Measurements from ENCODE around the gene KIF13A. TPM values are rescaled to one million over a fixed set of nuclear protein-coding genes. Genes with fewer than 3 reads are reported as not detected.

Gene KIF13A
- total and polyA plus RNA-seq, 10 of the 15 experiments (the other 5 are each of a cell fraction or from before 2014, with no cell fraction given) = 0.02 to 0.26 (median 0.13) TPM; not detected in 2

- Histone ChIP-seq H3K36me3 (ENCODE audit: control insufficient read depth in 2 of 2, insufficient read depth in 2 of 2, low read length in 1 of 2) (no peaks in the 10 kb centered on the region), H3K4me1 (ENCODE audit: control insufficient read depth, insufficient read depth, low read length) (no peaks in the 10 kb centered on the region), H3K79me2 (ENCODE audit: control insufficient read depth, insufficient read depth, low read length) (no peaks in the 10 kb centered on the region), H3K4me2 (ENCODE audit: control insufficient read depth, insufficient read depth) (no peak overlapping the region), H3K27ac (ENCODE audit: control insufficient read depth, insufficient read depth) (no peak overlapping the region), H3K4me3 (no peak overlapping the region), H4K20me1 (ENCODE audit: control insufficient read depth, insufficient read depth) (no peaks in the 10 kb centered on the region), H2AFZ (ENCODE audit: control insufficient read depth, low read depth, low read length) (no peak overlapping the region), H3K9me3 (replicated peaks; ENCODE audit: control insufficient read depth, insufficient read depth, low read length) (no peaks in the 10 kb centered on the region), H3K9ac (ENCODE audit: control insufficient read depth, insufficient read depth, low read length) (no peak overlapping the region), H3K27me3 (replicated peaks in 1 of 2; ENCODE audit: control insufficient read depth in 2 of 2, insufficient read depth in 2 of 2, low read length in 1 of 2) (no peaks in the 10 kb centered on the region; a peak in 1 of 4 replicates)
- intact Hi-C loops (cut with micrococcal nuclease; ENCODE audit: unreplicated experiment) (no loop called here), in situ Hi-C loops (cut with MboI) (no loop called here)
- ATAC-seq (no peak), DNase-seq (ENCODE audit: low read depth, low spot score) (no peak), FAIRE-seq (no peak)
- 67% methylated on average over 2 of the region's 2 CpGs for WGBS (ENCODE audit: insufficient coverage, insufficient replicate concordance, low lambda C conversion rate, missing lambda C conversion rate)
- ChIA-PET SMC1A (ENCODE audit: uncharacterized antibody, unreplicated experiment) (interaction anchor here (1.1 to 1.3 kb wide), 2 partner anchors 12 to 288 kb away, joined by 3 read pairs; no protein-coding TSS in a partner anchor), RAD21 (ENCODE audit: unreplicated experiment) (no interaction called here), CTCF (no interaction called here), POLR2A (no interaction called here)
- TF ChIP-seq NFYA (IDR thresholded peaks at IDR 0.05; ENCODE audit: borderline replicate concordance, low read depth, low read length) (no peak), FOS (IDR thresholded peaks at IDR 0.05; ENCODE audit: borderline replicate concordance, extremely low read depth, insufficient read length) (no peak), MEF2A (IDR thresholded peaks at IDR 0.05; ENCODE audit: insufficient read depth, low read depth, low read length) (no peak), PAX5 (IDR thresholded peaks at IDR 0.05; ENCODE audit: borderline replicate concordance, low read depth, low read length) (no peak), LARP7 (IDR thresholded peaks at IDR 0.05) (no peak), ATF7 (IDR thresholded peaks at IDR 0.05; ENCODE audit: low read depth) (no peak), POU2F2 (IDR thresholded peaks at IDR 0.05; ENCODE audit: borderline replicate concordance, low read depth, low read length) (no peak), TCF3 (IDR thresholded peaks at IDR 0.05; ENCODE audit: borderline replicate concordance, insufficient read depth, low read depth, low read length) (no peak), NFIC (IDR thresholded peaks at IDR 0.05; ENCODE audit: low read depth, low read length) (no peak), ZNF217 (IDR thresholded peaks at IDR 0.05) (no peak), CREB1 (IDR thresholded peaks at IDR 0.05; ENCODE audit: low read depth) (no peak)
- no TSS peak for BruUV-seq (replicated peaks)
Measured at GRCh38 chr6:17865243-17865642, 122.2 kb downstream of the KIF13A start.

Measured in GM12878 (cell line).